HCEC 1CT (cell line): Measurements from ENCODE around the gene PGAP6.
"Not testable (repeated sequence)": the region's sequence is repeated elsewhere in the genome, so short reads cannot be mapped to it uniquely, and the experiment has no call there.

ENCODE experiments used
- DNase-seq: peaks from one replicate; pipeline ENCODE4 v3.0.0-alpha.2; 2017

PGAP6 gene

GRCh38 chr16:381789-382717 lies at the start of gene PGAP6:
TSS of gene PGAP6 (minus strand) at chr16:381978. CDS start at chr16:381821, 157 bp downstream.
- peak; percentile 59 for DNase-seq

- DNase-seq: no peak
Measured at GRCh38 chr16:430904-431303, 49.1 kb upstream of the PGAP6 start.

- DNase-seq: no peak
Measured at GRCh38 chr16:427250-427649, 45.5 kb upstream of the PGAP6 start.

GRCh38 chr16:426906-427249 lies 45.1 kb upstream of the PGAP6 start:
- no peak for DNase-seq

- peak; percentile 2 for DNase-seq
Measured at GRCh38 chr16:426115-426905, 44.5 kb upstream of the PGAP6 start.

GRCh38 chr16:425740-426114 lies 43.9 kb upstream of the PGAP6 start:
- DNase-seq: no peak

- DNase-seq: peak; percentile 76
Measured at GRCh38 chr16:425082-425718, 43.4 kb upstream of the PGAP6 start, which contains the start of gene RAB11FIP3. TSS of gene RAB11FIP3 (plus strand) at chr16:425649. CDS start at chr16:426007, 358 bp downstream.

- DNase-seq: peak; percentile 42
Measured at GRCh38 chr16:424623-425081, 42.9 kb upstream of the PGAP6 start.

GRCh38 chr16:424033-424622 lies 42.4 kb upstream of the PGAP6 start:
- DNase-seq: peak; percentile 98

- DNase-seq: not testable (repeated sequence)
Measured at GRCh38 chr16:422179-422578, 40.4 kb upstream of the PGAP6 start.

- not testable (repeated sequence) for DNase-seq
Measured at GRCh38 chr16:415170-415498, 33.4 kb upstream of the PGAP6 start.

GRCh38 chr16:414395-415169 lies 32.8 kb upstream of the PGAP6 start:
- DNase-seq: no peak

- DNase-seq: no peak
Measured at GRCh38 chr16:411576-412265, 29.9 kb upstream of the PGAP6 start.

GRCh38 chr16:410516-411178 lies 28.9 kb upstream of the PGAP6 start:
- DNase-seq: no peak

- DNase-seq: no peak
Measured at GRCh38 chr16:407253-407652, 25.5 kb upstream of the PGAP6 start.

GRCh38 chr16:405548-406506 lies 24.0 kb upstream of the PGAP6 start:
- no peak for DNase-seq

GRCh38 chr16:404971-405486 lies 23.3 kb upstream of the PGAP6 start:
- no peak for DNase-seq

GRCh38 chr16:401468-402348 lies 19.9 kb upstream of the PGAP6 start, which contains the start of gene DECR2:
TSS of gene DECR2 (plus strand) at chr16:401885. CDS start at chr16:401964, 79 bp downstream.
- peak; percentile 86 for DNase-seq
